Measurements from ENCODE around the gene LPIN1. TPM values are rescaled to one million over a fixed set of nuclear protein-coding genes. Genes with fewer than 3 reads are reported as not detected.

Gene LPIN1
- total and polyA plus RNA-seq, 2 of the 13 experiments (the other 11 are each of a cell fraction or from before 2014, with no cell fraction given) = 9.7 to 19.4 TPM

GRCh38 chr2:11778416-11778815, 32.0 kb downstream of the LPIN1 start:
- no TSS peak for BruUV-seq (replicated peaks)
- no peak overlapping the region for H3K27ac ChIP-seq (ENCODE audit: extremely low read length, insufficient read depth, low read length)
- peaks cover 7 to 51% of the 10 kb centered on the region in 2 experiments; a peak in 4 of 5 replicates for H3K36me3 ChIP-seq (replicated peaks in 1 of 2; ENCODE audit: control insufficient read depth in 1 of 2, insufficient read depth in 2 of 2, low read length in 2 of 2)
- H3K9ac ChIP-seq (ENCODE audit: insufficient read depth, low read depth, low read length) = no peak overlapping the region
- H3K79me2 ChIP-seq (ENCODE audit: insufficient read depth, low read length) = no peaks in the 10 kb centered on the region
- TF ChIP-seq HHEX (CRISPR knock-in tag; IDR thresholded peaks at IDR 0.05) = no peak
- TF ChIP-seq ZNF552 (CRISPR knock-in tag; IDR thresholded peaks at IDR 0.05; ENCODE audit: borderline replicate concordance) = no peak
- no peak for TF ChIP-seq MIER3 (CRISPR knock-in tag; IDR thresholded peaks at IDR 0.05; ENCODE audit: borderline replicate concordance)
- TF ChIP-seq PATZ1 (CRISPR knock-in tag; IDR thresholded peaks at IDR 0.05) = no peak
- no peak for TF ChIP-seq ZNF619 (CRISPR knock-in tag; IDR thresholded peaks at IDR 0.05)
- no peak for TF ChIP-seq GLI4 (CRISPR knock-in tag; IDR thresholded peaks at IDR 0.05; ENCODE audit: borderline replicate concordance)
- no peak for TF ChIP-seq ZNF460 (CRISPR knock-in tag; IDR thresholded peaks at IDR 0.05; ENCODE audit: borderline replicate concordance)
- TF ChIP-seq ZBTB43 (CRISPR knock-in tag; conservative IDR thresholded peaks at IDR 0.05) = no peak
- no peak for TF ChIP-seq MZF1 (CRISPR knock-in tag; IDR thresholded peaks at IDR 0.05; ENCODE audit: borderline replicate concordance)
- TF ChIP-seq ZNF136 (CRISPR knock-in tag; IDR thresholded peaks at IDR 0.05; ENCODE audit: low read depth) = no peak
- no peak for TF ChIP-seq ZSCAN21 (CRISPR knock-in tag; IDR thresholded peaks at IDR 0.05; ENCODE audit: borderline replicate concordance)
- TF ChIP-seq SYNCRIP (IDR thresholded peaks at IDR 0.05; ENCODE audit: insufficient read depth, low read depth, low read length) = no peak
- TF ChIP-seq NR2F2 (IDR thresholded peaks at IDR 0.05; ENCODE audit: borderline replicate concordance, low read depth) = no peak
- no peak for TF ChIP-seq ZNF788 (CRISPR knock-in tag; IDR thresholded peaks at IDR 0.05; ENCODE audit: borderline replicate concordance)
- ATAC-seq (no peak), FAIRE-seq (no peak), DNase-seq (ENCODE audit: low spot score) (no peak)
- 96% methylated on average over 4 of the region's 4 CpGs for WGBS (ENCODE audit: low lambda C conversion rate)
- H3K4me2 ChIP-seq (ENCODE audit: low read depth, low read length) = no peak overlapping the region
- no peaks in the 10 kb centered on the region for H4K20me1 ChIP-seq (ENCODE audit: insufficient read depth, low read length)
- CTCF ChIA-PET (ENCODE audit: low intra/inter-chr PET ratio, low total read pairs) = interaction anchor here (1.2 to 3.5 kb wide), 6 partner anchors 34 to 96 kb away, joined by 3 to 31 read pairs (median 14); no protein-coding TSS in a partner anchor
- intact Hi-C loops (cut with micrococcal nuclease; ENCODE audit: unreplicated experiment) (no loop called here), in situ Hi-C loops (cut with HindIII; ENCODE audit: extremely low pct_ligation_motif_present, low pct_unique_long_range_greater_than_20kb) (loop anchor here (5.0 kb wide), 1 partner anchor 36 kb away; no protein-coding TSS in a partner anchor)
- no peaks in the 10 kb centered on the region for H3K9me3 ChIP-seq (ENCODE audit: low read length)
- H3K4me3 ChIP-seq (replicated peaks in 1 of 3; ENCODE audit: insufficient read depth in 1 of 3, low read depth in 2 of 3, low read length in 3 of 3) = no peak overlapping the region
- no peak overlapping the region for H2AFZ ChIP-seq (ENCODE audit: low read length)
- no peaks in the 10 kb centered on the region for H3K27me3 ChIP-seq (ENCODE audit: control insufficient read depth in 1 of 2, insufficient read depth in 2 of 2, low read length in 2 of 2)
- peaks cover 9% of the 10 kb centered on the region; the same call in 1 of the 2 replicates for H3K4me1 ChIP-seq (ENCODE audit: insufficient read depth, low read length)
- POLR2A ChIA-PET = no interaction called here
